Body of pancreas (tissue), 4 donors: Measurements from ENCODE around the gene TMEM203. TPM values are rescaled to one million over a fixed set of nuclear protein-coding genes. Genes with fewer than 3 reads are reported as not detected.

Experiments used
- ATAC-seq: fragments of 150-250 bp; one replicate; pipeline ENCODE4 v1.9.1; 2016
- DNase-seq, 4 donors: peaks; one replicate each; pipeline ENCODE4 v3.0.0-alpha.2; 2019
- H3K27ac ChIP-seq, 4 donors: fragments of 200-600 bp; sonication (generic); 1 replicate in 3 of 4; 2 replicates in 1 of 4; pipeline versions ENCODE4 v1.5.1 to v1.6.1; 2016 to 2019; ENCODE audit warnings: mild to moderate bottlenecking in 1 of 4, mixed read lengths in 1 of 4, moderate library complexity in 1 of 4
- H3K27me3 ChIP-seq, 2 donors: fragments of 200-600 bp; sonication (generic); one replicate each; pipeline ENCODE4 v1.6.0; 2016; ENCODE audit warnings: mild to moderate bottlenecking in 1 of 2
- H3K36me3 ChIP-seq, 2 donors: fragments of 200-600 bp; sonication (generic); replicated peaks in 1 of 2; 2 replicates each; pipeline ENCODE4 v1.5.1; 2016; ENCODE audit warnings: low read depth in 2 of 2; ENCODE audit not compliant: insufficient read depth in 1 of 2
- H3K4me1 ChIP-seq: fragments of 200-600 bp; sonication (generic); one replicate; pipeline ENCODE4 v1.6.0; 2016
- H3K4me3 ChIP-seq, 2 donors: fragments of 200-600 bp; sonication (generic); 1 replicate in 1 of 2; 2 replicates in 1 of 2; pipeline ENCODE4 v1.5.1; 2016 to 2019
- H3K9me3 ChIP-seq, 3 donors: fragments of 200-600 bp; sonication (generic); 1 replicate in 2 of 3; 2 replicates in 1 of 3; pipeline ENCODE4 v1.5.1; 2016
- CTCF ChIP-seq, 7 experiments: fragments of 450-650 bp in 4 of 7; fragments of 200-600 bp in 3 of 7; sonication (generic) in 3 of 7; IDR thresholded peaks; one replicate each; pipeline ENCODE4 v1.5.1; 2016 to 2019; ENCODE audit warnings: antibody characterized with exemption in 7 of 7
- POLR2A ChIP-seq, 3 donors: fragments of 450-650 bp; IDR thresholded peaks; one replicate each; pipeline ENCODE4 v1.6.1; 2016; ENCODE audit warnings: antibody characterized with exemption in 3 of 3, mild to moderate bottlenecking in 2 of 3
- WGBS, 2 donors: methylation state at CpG; one replicate each; pipeline ENCODE4 v1.1.5; 2017; 5-methylcytosine and 5-hydroxymethylcytosine counted together
- intact Hi-C: fragments of 100-400 bp; cut with DNase I; formaldehyde crosslinking; loops from one replicate; pipeline ENCODE4 v1.15.1; 2023
- total RNA-seq, 2 donors: library from RNA; depleted of rRNA; stranded (reverse); fragments of >200 nt; gene quantifications; one replicate each; pipeline ENCODE4 v1.1.0, GENCODE V29; 2016

TMEM203 gene
- total RNA-seq, 2 donors from 2014 or later = 11.9 to 18.1 TPM

DNA sequence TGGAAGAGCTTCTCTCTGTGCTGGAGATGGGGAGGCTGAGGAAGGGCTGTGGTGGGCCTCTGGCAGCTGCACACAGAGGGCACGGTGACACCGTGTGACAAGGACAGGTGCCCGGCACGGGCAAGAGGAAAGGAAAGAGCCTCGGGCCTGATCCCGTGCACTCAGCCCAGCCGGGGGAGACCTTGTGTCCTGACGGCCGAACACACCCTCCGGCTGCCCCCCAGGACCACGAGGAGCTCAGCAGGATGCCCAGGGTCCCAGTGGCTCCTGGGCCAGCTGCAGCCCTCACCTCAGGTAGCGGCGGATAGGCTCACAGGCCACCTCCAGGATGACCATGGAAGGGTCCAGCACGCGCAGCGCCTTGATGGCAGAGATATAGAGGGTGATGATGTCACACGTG lies 22.6 kb downstream of the TMEM203 start:
- peaks cover 24% of the 10 kb centered on the region for H3K4me1 ChIP-seq
- DNase-seq (no peak), ATAC-seq (no peak)
- WGBS, 2 donors = 88 to 98% methylated on average over 5 to 14 of the region's 17 CpGs
- no peak overlapping the region for H3K4me3 ChIP-seq
- TF ChIP-seq CTCF (IDR thresholded peaks at IDR 0.05) = no peak
- no peak for TF ChIP-seq POLR2A (IDR thresholded peaks at IDR 0.05)
- H3K9me3 ChIP-seq = no peaks in the 10 kb centered on the region
- no peak overlapping the region for H3K27ac ChIP-seq
- intact Hi-C loops = loop anchor here (5.0 kb wide), 1 partner anchor 51 kb away; no protein-coding TSS in a partner anchor
- no peaks in the 10 kb centered on the region for H3K27me3 ChIP-seq
- peaks cover 25 to 40% of the 10 kb centered on the region in 2 donors for H3K36me3 ChIP-seq

- DNase-seq (no peak), ATAC-seq (no peak)
- H3K4me3 ChIP-seq = no peak overlapping the region
- H3K4me1 ChIP-seq = peaks cover 13% of the 10 kb centered on the region
- WGBS, 2 donors = 92 to 94% methylated on average over 18 to 22 of the region's 22 CpGs
- no peak for TF ChIP-seq CTCF (IDR thresholded peaks at IDR 0.05)
- TF ChIP-seq POLR2A (IDR thresholded peaks at IDR 0.05) = no peak
- H3K9me3 ChIP-seq = no peaks in the 10 kb centered on the region
- intact Hi-C loops = loop anchor here (5.0 kb wide), 1 partner anchor 49 kb away; no protein-coding TSS in a partner anchor
- H3K27ac ChIP-seq = no peak overlapping the region
- H3K36me3 ChIP-seq = peaks cover 25 to 40% of the 10 kb centered on the region in 2 donors
- H3K27me3 ChIP-seq = no peaks in the 10 kb centered on the region
These were observed 23.8 kb downstream of the TMEM203 start for GRCh38 chr9:137181680-137182079.

- TF ChIP-seq POLR2A (IDR thresholded peaks at IDR 0.05) (no peak), CTCF (IDR thresholded peaks at IDR 0.05) (no peak)
- Histone ChIP-seq H3K4me1 (peaks cover under 1% of the 10 kb centered on the region), H3K27me3 (no peaks in the 10 kb centered on the region), H3K9me3 (no peaks in the 10 kb centered on the region), H3K4me3 (no peak overlapping the region), H3K27ac (no peak overlapping the region), H3K36me3 (peaks cover 25 to 40% of the 10 kb centered on the region in 2 donors)
- DNase-seq (no peak), ATAC-seq (no peak)
- intact Hi-C loops = loop anchor here (5.0 kb wide), 1 partner anchor 48 kb away; no protein-coding TSS in a partner anchor
- 90 to 100% methylated on average over 3 to 18 of the region's 20 CpGs for WGBS, 2 donors
These were observed 25.0 kb downstream of the TMEM203 start for GRCh38 chr9:137180491-137180890.

DNA sequence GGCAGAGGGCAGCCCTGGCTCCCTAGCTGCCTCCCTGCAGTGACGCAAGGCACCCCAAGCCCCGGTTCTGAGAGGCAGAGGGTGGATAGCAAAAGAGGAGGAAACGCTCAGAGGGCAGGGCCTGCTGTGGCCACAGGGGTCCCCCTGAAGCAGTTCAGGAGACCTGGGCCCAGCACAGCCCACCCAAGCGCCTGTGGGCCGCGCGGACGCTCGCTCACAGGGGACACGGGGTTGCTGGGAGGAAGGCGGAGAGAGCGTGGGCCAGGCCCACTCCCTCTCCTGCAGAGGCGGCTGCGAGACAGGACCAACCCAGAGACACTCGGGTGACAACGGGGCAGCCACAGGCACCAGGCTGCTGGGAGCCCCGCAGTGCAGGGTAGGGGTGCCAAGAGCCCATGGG lies 25.7 kb downstream of the TMEM203 start:
- H3K9me3 ChIP-seq = no peaks in the 10 kb centered on the region
- intact Hi-C loops = loop anchor here (5.0 kb wide), 1 partner anchor 47 kb away; no protein-coding TSS in a partner anchor
- no peak overlapping the region for H3K4me3 ChIP-seq
- H3K4me1 ChIP-seq = no peaks in the 10 kb centered on the region
- H3K27me3 ChIP-seq = no peaks in the 10 kb centered on the region
- peaks cover 25 to 39% of the 10 kb centered on the region in 2 donors for H3K36me3 ChIP-seq
- TF ChIP-seq POLR2A (IDR thresholded peaks at IDR 0.05) (no peak), CTCF (IDR thresholded peaks at IDR 0.05) (no peak)
- WGBS, 2 donors = 95 to 97% methylated on average over 9 to 17 of the region's 17 CpGs
- no peak overlapping the region for H3K27ac ChIP-seq
- no peak for ATAC-seq
- no peak for DNase-seq

GRCh38 chr9:137178939-137179630 lies 26.4 kb downstream of the TMEM203 start:
- 85 to 90% methylated on average over 13 to 15 of the region's 19 CpGs for WGBS, 2 donors
- peaks cover 25 to 39% of the 10 kb centered on the region in 2 donors for H3K36me3 ChIP-seq
- no peak overlapping the region for H3K4me3 ChIP-seq
- no peaks in the 10 kb centered on the region for H3K4me1 ChIP-seq
- intact Hi-C loops = no loop called here
- H3K27ac ChIP-seq = no peak overlapping the region
- TF ChIP-seq POLR2A (IDR thresholded peaks at IDR 0.05) (no peak), CTCF (IDR thresholded peaks at IDR 0.05) (no peak)
- H3K27me3 ChIP-seq = no peaks in the 10 kb centered on the region
- ATAC-seq = no peak
- no peak for DNase-seq
- no peaks in the 10 kb centered on the region for H3K9me3 ChIP-seq
